NCI-H1694 treated with DMSO at 0.1 percent for 48 hours (cell line): ENCODE data around the gene CDK5R2.
"Not testable (repeated sequence)": the region's sequence is repeated elsewhere in the genome, so short reads cannot be mapped to it uniquely, and the experiment has no call there.

Source experiments
- DNase-seq: peaks from one replicate; lab custom pipeline; 2025; lab: John Stamatoyannopoulos, UW

Gene CDK5R2

DNA sequence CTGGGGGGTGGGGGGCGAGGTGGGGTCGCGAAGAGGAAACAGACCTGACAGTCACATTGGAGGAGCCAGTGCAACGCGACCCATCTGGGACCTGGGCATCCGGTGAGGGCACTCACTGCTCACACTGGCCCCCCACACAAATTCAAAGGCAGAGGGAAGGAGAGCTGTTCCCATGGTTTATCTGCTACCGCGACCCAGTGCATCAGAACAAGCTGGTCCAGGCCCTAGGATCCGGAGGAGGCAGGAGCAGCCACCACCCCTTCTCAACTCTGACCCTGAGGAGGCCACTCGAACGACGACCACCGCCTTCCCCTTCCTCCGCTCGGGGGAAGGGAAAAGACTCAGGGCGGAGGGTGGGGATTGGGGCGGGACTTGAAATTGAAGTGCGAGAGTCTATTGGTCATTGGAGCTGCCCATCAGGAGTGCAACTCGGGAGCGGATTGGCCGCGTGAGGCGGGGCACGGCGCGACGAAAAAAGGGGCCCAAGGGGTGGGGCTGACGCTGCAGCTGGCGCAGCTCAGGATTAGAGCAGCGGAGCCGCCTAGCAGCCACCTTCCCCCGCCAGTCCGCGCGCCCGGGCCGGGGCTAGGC lies at the start of gene CDK5R2:
Gene CDK5R2 (plus strand): TSS at position 526 of the 591 bp plus-strand sequence. CDS start 155 bp downstream, outside the sequence.
- DNase-seq = peak; percentile 91

GRCh38 chr2:218910741-218911140 lies 48.7 kb upstream of the CDK5R2 start:
- no peak for DNase-seq

GRCh38 chr2:218920504-218920903 lies 39.0 kb upstream of the CDK5R2 start:
- DNase-seq = no peak

GRCh38 chr2:218924757-218925156 lies 34.7 kb upstream of the CDK5R2 start:
- DNase-seq = no peak

- no peak for DNase-seq
Measured at GRCh38 chr2:218925434-218925833, 34.0 kb upstream of the CDK5R2 start.

GRCh38 chr2:218927422-218927821 lies 32.0 kb upstream of the CDK5R2 start:
- DNase-seq = no peak

GRCh38 chr2:218927876-218928275 lies 31.6 kb upstream of the CDK5R2 start:
- DNase-seq = no peak

GRCh38 chr2:218930488-218930887 lies 29.0 kb upstream of the CDK5R2 start:
- DNase-seq = not testable (repeated sequence)

DNA sequence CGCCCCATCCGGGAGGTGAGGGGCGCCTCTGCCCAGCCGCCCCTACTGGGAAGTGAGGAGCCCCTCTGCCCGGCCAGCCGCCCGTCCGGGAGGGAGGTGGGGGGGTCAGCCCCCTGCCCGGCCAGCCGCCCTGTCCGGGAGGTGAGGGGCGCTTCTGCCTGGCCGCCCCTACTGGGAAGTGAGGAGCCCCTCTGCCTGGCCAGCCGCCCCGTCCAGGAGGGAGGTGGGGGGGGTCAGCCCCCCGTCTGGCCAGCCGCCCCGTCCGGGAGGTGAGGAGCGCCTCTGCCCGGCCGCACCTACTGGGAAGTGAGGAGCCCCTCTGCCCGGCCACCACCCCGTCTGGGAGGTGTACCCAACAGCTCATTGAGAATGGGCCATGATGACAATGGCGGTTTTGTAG lies 27.7 kb upstream of the CDK5R2 start:
- DNase-seq = not testable (repeated sequence)

DNA sequence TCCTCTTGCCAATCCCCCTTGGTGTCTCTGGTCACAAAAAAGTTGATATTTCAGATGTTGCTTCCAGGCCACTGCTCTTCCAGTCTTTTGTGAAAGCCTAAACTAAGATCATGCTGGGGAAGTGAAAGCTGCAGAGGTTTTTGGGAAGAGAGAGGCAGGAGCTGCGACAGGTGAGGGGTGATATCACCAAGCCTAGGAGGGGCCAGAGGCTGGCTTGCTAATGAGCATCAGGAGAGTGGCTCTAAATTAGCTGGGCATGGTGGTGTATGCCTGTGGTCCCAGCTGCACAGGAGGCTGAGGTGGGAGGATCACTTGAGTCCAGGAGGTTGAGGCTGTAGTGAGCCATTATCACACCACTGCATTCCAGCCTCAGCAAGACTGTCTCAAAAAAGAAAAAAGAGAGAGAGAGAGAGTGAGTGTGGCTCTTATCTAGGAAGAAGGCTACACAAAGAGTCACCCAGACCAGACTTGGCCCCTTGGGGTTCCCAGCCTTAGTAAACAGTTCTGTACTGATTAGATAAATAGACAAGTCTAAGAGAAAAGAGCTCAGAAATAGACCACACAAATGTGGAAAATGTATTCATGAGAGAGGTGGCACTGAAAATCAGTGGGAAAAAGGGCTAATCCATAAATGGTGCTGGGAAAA lies 14.6 kb upstream of the CDK5R2 start:
- DNase-seq = no peak

DNA sequence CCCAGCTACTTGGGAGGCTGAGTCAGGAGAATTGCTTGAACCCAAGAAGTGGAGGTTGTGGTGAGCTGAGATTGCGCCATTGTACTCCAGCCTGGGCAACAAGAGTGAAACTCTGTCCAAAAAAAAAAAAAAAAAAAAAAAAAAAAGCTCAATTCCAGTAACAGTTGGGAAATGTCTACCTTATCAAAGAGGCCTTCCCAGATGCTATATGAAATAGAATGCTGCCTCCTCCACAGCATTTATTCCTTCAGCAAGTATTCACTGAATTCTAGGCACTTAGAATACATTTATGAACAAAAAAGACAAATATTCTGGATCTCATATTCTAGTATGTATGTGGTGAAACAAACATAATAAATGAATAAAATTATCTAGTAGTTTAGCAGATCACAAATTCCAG lies 12.8 kb upstream of the CDK5R2 start:
- no peak for DNase-seq

DNA sequence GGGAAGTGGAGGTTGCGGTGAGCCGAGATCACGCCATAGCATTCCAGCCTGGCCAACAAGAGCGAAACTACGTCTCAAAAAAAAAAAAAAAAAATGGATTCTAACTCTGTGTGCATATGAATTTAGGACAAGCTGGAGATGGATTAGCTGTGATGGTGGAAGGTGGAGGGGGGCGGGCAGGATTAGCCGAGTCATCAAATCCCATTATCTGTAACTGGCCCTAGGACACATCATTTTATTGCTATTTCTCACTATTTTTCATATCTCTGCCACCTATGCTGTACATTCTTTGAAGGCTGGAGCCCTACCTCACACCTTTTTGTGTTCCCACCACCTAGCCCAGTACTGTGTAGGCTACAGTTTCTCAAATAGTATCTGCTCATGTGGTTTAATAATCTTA lies 7.3 kb upstream of the CDK5R2 start:
- no peak for DNase-seq

GRCh38 chr2:218953366-218953954 lies 6.0 kb upstream of the CDK5R2 start:
- no peak for DNase-seq

DNA sequence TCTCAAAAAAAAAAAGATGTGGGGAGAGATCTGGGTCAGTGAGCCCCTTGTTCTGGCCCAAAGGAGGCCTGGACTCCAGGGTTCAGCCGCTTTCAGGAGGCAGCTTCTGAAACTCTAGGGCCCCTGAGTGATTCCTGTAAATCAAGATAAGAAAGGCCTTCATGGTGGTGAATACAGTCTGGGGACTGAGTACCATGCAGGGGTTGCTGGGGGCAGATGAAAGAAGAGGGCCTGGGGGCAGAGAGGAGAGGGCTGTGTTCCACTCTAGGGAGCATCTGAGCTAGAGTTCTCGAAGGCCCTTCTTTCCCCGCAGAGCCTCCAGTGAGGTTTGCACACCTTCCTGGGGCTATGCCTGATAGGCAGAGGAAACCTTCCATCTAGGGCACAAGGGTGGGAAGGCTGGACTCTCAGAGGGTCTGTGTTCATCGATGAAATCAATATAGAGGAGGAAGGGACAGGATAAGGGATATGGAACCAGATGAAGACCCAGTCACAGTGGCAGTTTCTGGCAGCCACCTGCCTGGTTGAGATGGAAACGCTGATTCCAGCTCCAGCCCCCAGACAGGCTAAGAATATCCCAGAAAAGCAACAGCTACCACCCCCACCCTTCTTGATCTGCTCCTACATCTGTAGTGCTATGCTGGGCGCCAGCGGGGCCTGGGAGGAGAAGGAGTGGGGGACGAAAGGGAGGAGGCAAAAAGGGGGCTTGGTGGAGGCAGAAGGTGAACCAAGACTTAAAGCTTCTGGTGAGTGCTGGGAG lies 4.7 kb upstream of the CDK5R2 start:
- no peak for DNase-seq

GRCh38 chr2:218956039-218956438 lies 3.4 kb upstream of the CDK5R2 start:
- no peak for DNase-seq

GRCh38 chr2:218957671-218958070 lies 1.8 kb upstream of the CDK5R2 start:
- no peak for DNase-seq

DNA sequence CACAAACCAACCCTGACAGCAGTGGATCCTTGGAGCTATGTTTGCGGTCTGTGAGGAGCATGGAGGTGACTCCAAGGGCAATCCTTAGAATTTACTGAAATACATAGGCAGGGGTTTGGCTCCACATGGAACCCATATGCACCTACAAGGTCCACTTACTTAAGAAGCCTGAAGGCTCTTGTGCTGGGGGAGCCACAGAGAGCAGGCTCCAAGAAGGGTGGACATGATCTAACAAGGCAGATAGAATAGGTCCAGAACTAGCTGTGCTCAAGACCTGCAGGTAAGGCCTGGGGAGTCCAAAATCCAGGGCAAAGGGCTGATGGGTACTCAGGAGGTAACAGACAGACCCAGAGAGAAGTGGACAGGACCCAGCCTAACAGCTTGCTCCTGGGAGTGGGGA lies 1.2 kb upstream of the CDK5R2 start:
- no peak for DNase-seq

DNA sequence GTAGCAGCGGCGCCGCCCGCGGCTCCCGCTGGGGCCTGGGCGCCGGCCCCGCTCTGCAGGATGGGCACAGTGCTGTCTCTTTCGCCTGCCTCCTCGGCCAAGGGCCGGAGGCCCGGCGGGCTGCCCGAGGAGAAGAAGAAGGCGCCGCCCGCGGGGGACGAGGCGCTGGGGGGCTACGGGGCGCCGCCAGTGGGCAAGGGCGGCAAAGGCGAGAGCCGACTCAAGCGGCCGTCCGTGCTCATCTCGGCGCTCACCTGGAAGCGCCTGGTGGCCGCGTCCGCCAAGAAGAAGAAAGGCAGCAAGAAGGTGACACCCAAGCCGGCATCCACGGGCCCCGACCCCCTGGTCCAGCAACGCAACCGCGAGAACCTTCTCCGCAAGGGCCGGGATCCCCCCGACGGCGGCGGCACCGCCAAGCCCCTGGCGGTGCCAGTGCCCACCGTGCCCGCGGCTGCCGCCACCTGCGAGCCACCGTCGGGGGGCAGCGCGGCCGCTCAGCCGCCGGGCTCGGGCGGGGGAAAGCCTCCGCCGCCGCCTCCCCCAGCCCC lies 369 bp downstream of the CDK5R2 start:
- no peak for DNase-seq

GRCh38 chr2:218960309-218961165 lies 1.1 kb downstream of the CDK5R2 start:
- no peak for DNase-seq

GRCh38 chr2:218961229-218961628 lies 1.8 kb downstream of the CDK5R2 start:
- DNase-seq = no peak
